CD4-positive, alpha-beta T cell treated with Interleukin-6 at 100 ng/mL for 8 hours (primary cell): Measurements from ENCODE around the gene SHC4.

ENCODE experiments used
- DNase-seq: peaks from one replicate; pipeline ENCODE4 v3.0.0-alpha.2; 2020; ENCODE audit warnings: mixed read lengths, low spot score

SHC4 gene

DNA sequence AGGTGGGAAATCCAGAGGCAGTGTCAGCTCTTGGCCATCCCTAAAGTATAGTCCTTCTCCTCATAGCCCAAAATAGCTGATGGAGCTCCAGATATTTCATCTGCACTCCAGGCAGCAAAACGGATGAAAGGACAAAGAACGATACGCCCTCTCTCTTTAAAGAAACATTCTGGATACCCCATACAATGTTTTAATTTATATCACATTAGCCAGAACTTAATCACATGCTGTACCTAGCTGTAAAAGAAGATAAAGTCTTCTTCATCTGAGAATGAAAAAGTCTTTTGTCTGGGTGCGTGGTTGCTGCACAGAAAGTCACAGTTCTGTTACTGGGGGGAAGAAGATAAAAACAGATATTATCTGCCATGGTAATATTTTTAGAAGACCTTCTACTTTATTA, 4.3 kb upstream of the SHC4 start:
- DNase-seq: no peak

GRCh38 chr15:48967336-48967735, 3.6 kb upstream of the SHC4 start:
- no peak for DNase-seq

DNA sequence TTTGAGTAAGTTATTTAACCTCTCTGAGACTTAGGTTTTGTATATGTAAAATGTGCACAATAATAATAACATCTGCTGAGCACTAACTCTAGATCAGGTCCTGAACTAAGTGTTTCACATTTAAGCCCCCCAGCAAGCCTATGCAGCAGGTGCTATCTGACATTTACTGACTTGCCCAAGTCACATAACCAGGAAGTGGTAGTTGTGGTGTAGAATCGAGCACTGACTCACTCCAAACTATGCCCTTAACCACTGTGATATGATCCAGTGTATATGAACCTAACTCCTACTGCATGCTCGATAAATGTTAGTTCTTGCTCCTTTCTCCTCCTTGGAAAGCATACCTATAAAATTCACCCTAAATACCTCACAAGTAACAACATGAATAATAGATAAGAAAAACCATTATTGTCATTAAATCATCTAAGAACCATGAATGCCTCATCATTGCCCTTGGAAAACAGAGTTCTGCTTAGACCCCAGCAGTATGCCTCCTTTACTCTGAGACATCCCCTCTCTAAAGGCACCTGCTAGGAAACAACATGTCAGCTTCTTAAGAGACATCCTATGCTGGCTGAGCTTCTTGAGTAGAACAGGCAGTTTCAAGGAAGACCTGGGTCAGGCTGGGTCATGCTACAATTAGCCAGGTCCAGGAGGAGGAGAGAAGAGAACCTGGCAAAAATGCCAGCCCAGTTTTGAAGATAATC, 3.0 kb upstream of the SHC4 start:
- DNase-seq: peak; percentile 12

GRCh38 chr15:48965972-48966371, 2.3 kb upstream of the SHC4 start:
- no peak for DNase-seq

- no peak for DNase-seq
Measured at GRCh38 chr15:48964898-48965297, 1.2 kb upstream of the SHC4 start.

DNA sequence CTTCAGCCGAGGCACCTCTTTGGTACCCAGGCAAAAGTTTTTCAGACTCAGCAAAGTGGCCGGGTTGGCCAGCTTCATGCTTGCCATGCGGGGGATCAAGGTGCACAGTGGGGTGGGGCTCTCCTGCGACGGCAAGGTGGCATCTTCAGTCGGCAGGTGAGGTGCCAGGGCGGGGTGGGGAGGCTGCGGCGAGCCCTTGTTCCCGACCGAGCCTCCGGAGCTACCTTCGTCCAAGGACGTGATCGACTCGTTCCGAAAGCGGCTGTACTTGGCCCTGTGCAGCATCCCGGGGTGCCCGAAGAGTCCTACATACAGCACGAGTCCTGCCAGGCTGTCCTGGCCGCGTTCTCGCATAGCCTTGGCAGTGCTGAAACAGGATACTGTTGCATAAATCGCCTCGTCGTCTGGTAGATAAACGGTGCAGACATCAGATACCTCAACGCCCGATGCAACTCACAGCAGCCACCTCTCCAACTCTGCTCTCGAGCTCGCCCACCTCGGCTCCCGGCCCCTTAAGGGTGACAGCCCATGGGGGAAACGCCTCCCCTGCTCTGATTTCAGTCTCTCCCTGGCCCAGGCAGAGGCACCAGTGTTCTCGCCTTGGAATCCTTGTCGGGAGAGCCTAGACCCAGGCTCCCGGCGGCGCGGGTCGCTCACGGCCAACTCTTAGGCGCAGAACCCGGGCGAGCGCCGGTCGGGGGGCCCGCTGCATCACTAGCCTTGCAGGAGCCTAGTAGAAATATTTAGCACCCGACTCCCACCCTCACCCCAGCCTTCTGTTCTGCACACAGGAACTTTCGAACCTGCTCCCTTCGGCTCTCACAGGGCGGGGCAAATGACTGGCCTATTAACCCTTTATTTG, 826 bp downstream of the SHC4 start:
- no peak for DNase-seq

- DNase-seq: no peak
Measured at GRCh38 chr15:48955967-48956366, 7.8 kb downstream of the SHC4 start.

DNA sequence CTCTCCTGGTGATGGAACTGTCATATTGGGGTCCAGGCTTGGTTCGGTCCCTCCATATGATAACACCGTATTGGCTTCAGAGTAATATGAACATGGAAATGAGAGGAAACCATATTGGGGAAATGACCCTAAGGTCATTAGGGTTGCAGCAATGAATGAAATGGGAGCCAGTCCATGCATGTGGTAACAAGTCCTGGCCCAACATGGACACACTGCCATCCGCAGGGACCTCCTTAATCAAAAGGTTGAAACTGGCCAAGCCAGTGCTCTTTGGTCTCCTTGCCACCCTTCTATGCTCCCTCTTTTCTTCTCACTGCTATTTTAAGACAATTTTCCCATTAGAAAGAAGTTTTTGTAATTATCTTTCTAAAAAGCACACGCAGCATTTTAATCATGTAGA, 8.3 kb downstream of the SHC4 start:
- no peak for DNase-seq

- DNase-seq: no peak
Measured at GRCh38 chr15:48954538-48954937, 9.2 kb downstream of the SHC4 start.

DNA sequence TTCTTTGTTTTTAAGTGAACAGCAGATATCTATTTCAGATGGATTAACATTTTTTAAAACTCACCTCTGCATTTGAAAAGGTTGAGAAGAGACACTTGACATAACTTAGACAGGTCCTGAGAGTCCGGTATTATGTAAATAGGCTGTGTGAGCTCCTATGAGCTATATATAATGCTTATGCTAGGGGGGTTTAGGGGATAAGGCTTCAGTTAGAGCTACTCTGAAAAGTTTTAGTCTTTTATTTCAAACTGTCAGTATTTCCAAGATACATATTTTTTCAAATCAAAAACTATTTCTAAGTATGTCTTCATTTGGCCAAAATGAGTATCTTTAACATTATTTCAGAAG, 16.9 kb downstream of the SHC4 start:
- no peak for DNase-seq

GRCh38 chr15:48946074-48946839, 17.5 kb downstream of the SHC4 start:
- no peak for DNase-seq

DNA sequence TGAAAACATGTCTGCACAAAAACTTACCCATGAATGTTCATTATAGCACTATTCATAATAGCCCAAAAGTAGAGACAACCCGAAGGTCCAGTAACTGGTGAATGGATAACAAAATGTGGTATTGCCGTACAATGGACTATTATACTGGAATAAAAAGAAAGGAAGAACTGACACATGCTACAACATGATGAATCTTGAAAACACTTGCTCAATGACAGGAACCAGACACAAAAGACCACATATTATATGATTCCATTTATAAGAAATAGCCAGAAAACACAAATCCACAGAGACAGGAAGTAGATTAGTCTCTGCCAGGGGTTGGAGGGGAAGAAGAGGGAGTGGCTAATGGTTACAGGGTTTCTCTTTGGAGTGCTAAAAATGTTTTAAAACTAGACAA, 18.3 kb downstream of the SHC4 start:
- no peak for DNase-seq

- no peak for DNase-seq
Measured at GRCh38 chr15:48941904-48942303, 21.8 kb downstream of the SHC4 start.

DNA sequence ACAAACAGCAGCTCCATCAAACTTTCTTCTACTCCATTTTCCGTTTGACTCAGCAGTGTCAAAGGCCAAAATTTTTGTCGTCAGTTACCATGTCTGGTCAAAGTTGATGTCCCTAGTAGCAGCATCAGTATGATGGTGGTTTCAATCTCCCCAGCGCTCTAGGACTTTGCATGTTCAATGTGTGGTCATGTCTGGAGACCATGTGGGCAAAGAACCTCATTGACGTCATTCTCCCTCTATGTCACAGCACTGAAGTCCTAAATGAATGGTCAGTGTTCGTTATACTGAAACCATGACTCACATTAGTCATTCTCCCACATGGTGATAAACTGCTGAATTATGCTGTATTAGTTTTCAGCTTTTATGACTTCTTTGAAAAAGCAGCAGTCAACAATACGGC, 23.2 kb downstream of the SHC4 start:
- DNase-seq: no peak

- no peak for DNase-seq
Measured at GRCh38 chr15:48939648-48940047, 24.1 kb downstream of the SHC4 start.

DNA sequence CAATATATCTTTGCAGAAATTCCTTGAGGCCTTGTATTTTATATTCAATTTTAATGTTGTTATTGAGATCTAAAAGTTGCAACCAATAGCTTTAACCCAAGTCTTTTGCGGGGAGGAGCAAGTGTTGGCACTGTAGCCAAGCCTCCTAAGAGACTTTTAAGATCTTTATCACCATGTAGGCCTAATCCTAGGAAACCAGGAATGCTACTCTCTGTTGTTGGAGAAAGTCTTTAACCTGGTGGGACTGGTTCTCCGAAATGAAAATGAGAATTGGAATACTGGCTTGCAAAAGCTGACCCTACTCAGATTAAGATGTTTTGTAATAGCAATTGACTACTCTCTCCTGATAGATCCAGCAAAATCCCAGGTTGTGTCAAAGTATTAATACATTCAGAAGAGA, 25.8 kb downstream of the SHC4 start:
- DNase-seq: no peak

GRCh38 chr15:48936666-48937065, 27.1 kb downstream of the SHC4 start:
- no peak for DNase-seq

DNA sequence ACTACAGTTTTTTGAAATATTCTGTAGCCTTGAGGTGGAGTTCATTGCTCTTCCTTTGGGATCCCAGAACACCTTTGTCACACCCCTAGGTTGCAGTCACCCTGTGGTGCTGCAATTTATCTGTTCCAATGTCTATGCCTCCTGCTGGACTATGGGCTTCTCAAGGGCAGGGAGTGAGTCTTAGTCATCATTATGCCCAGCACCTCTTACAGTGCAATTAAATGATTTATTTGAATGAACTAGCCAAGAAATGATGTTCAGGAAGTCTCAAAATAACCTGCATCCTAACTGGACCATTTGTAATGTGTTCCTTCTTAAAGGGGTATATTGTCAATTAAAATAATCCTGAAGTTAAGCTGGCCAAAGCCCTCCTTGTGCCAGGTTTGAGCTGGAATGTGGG, 28.5 kb downstream of the SHC4 start:
- no peak for DNase-seq

DNA sequence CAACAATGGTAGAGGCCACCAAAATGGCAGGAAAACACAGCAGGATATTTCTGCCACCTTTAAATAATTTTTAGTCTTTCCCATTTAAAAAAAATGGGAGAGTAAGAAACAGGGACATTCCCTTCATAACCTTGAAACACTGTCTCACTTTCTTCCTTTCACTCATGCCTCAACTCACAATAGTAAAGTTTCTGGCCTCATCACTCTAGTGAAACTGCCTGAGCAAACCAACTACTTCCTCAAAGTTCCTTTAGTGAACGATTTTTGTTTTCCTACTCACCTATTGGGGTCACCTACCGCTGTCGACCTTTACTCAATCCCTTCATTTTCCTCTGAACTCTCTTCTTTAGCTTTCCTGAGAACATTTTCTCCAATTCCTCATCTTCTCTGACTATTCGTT, 33.0 kb downstream of the SHC4 start:
- no peak for DNase-seq

DNA sequence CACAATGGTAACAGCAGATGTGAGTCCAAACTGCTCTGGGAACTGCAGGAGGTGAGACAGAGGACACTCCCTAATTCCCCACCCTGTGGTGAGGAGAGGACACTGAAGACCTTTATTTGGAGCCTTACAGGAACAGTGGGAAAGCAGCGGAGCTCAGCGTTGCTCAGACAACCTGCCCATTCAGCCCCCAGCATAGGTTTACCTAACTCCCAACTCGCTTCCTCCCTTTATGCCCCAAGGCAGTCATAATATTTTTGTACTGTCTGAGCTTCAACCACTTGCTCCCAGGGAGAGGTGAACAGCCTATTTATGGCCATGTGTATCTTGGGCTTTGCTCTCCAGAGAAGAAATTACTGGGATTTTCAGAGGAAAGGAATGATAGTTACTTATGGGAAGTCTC, 34.1 kb downstream of the SHC4 start:
- no peak for DNase-seq

- no peak for DNase-seq
Measured at GRCh38 chr15:48928877-48929538, 34.7 kb downstream of the SHC4 start.

GRCh38 chr15:48925714-48926223, 38.0 kb downstream of the SHC4 start:
- DNase-seq: no peak
